ENCODE results near the gene DDX42.

Gene DDX42

DNA sequence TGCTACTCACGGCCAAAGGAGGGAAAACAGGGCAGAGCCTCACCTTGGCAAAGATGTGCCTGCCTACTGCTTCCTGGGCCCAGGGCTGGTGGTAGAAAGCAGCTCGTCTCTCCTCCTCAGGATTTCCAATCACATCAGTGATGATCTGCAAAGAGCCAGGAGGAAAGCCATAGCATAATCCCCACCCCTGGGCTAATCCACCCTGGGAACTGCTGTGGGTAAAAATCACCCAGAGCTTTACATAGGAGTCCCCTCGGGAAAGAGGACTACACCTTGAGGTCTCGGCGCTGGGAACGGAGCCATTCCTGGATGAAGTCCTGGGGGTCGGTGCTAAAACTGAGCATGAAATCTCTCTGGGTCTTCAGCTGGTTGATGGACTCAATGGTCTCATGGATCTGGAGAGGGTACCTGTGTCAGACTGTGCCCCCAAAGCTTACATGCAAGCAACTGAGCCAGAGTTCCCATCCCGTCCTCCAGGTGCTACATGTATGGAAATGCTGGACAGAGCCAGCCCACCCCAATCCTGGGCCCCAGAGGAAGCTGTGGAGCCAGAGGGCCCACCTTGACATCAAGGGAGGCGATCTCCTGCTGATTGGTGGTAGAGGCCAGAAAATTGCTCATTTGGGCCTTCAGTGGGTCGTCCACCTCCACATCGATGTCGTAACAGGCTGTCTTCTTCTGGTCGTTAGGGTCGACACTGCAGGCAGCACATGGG, 59.2 kb downstream of the DDX42 start:
- DNase-seq (ENCODE audit: low read depth) = no peak
- TF ChIP-seq CTCF (IDR thresholded peaks at IDR 0.05; ENCODE audit: insufficient read depth, low read depth, low read length, missing control alignments) = no peak
- no peak overlapping the region for H3K4me3 ChIP-seq (ENCODE audit: low read depth, low read length)

- no peak for DNase-seq (ENCODE audit: low read depth)
- TF ChIP-seq CTCF (IDR thresholded peaks at IDR 0.05; ENCODE audit: insufficient read depth, low read depth, low read length, missing control alignments) = no peak
- H3K4me3 ChIP-seq (ENCODE audit: low read depth, low read length) = no peak overlapping the region
These were observed 59.9 kb downstream of the DDX42 start for GRCh38 chr17:63833741-63834373.

- H3K4me3 ChIP-seq (ENCODE audit: low read depth, low read length) = no peak overlapping the region
- TF ChIP-seq CTCF (IDR thresholded peaks at IDR 0.05; ENCODE audit: insufficient read depth, low read depth, low read length, missing control alignments) = peak; percentile 75
- DNase-seq (ENCODE audit: low read depth) = peak; percentile 87
These were observed 60.6 kb downstream of the DDX42 start for GRCh38 chr17:63834431-63835166.

DNA sequence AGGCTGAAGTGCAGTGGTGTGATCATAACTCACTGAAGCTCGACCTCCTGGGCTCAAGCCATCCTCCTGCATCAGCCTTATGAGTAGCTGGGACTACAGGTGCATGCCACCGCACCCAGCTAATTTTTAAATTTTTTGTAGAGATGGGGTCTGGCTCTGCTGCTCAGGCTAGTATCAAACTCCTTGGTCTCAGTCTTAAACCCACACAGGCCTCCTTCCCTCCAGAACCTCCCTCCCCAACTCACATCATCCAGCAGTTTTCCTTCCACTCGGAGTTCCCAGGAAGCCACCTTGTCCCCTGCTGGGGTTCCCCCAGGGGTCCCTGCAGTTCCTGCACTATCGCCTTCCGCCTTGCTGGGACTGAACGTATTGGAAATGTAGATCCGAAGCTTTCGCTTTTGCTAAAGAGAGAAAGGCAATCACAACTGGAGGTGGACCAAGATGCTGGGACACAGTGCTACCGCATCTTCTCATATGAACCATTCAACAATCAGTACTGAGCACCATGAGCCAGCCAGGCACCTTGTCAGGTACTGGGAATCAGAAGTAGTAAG, 61.3 kb downstream of the DDX42 start:
- H3K4me3 ChIP-seq (ENCODE audit: low read depth, low read length) = no peak overlapping the region
- no peak for TF ChIP-seq CTCF (IDR thresholded peaks at IDR 0.05; ENCODE audit: insufficient read depth, low read depth, low read length, missing control alignments)
- no peak for DNase-seq (ENCODE audit: low read depth)

GRCh38 chr17:63836811-63837210, 62.8 kb downstream of the DDX42 start:
- TF ChIP-seq CTCF (IDR thresholded peaks at IDR 0.05; ENCODE audit: insufficient read depth, low read depth, low read length, missing control alignments) = no peak
- no peak overlapping the region for H3K4me3 ChIP-seq (ENCODE audit: low read depth, low read length)
- DNase-seq (ENCODE audit: low read depth) = no peak

GRCh38 chr17:63837480-63837879, 63.5 kb downstream of the DDX42 start:
- no peak overlapping the region for H3K4me3 ChIP-seq (ENCODE audit: low read depth, low read length)
- no peak for TF ChIP-seq CTCF (IDR thresholded peaks at IDR 0.05; ENCODE audit: insufficient read depth, low read depth, low read length, missing control alignments)
- no peak for DNase-seq (ENCODE audit: low read depth)

All from GM12865 (cell line).